ENCODE results near the gene STXBP6.

- TF ChIP-seq CTCF (conservative IDR thresholded peaks at IDR 0.05): no peak
- no peak for TF ChIP-seq ZFX (IDR thresholded peaks at IDR 0.05)
Measured at GRCh38 chr14:24833385-24833784, 216.6 kb downstream of the STXBP6 start.

Measured in C4-2B (cell line).